Measurements from ENCODE around the gene GPX4. TPM values are rescaled to one million over a fixed set of nuclear protein-coding genes. Genes with fewer than 3 reads are reported as not detected.

The GPX4 gene
- total and polyA plus RNA-seq, 2 of the 13 experiments (the other 11 are each of a cell fraction or from before 2014, with no cell fraction given), result 535 to 613 TPM

- TF ChIP-seq ZBTB39 (CRISPR knock-in tag; IDR thresholded peaks at IDR 0.05) (no peak), ZHX1 (CRISPR knock-in tag; IDR thresholded peaks at IDR 0.05; ENCODE audit: low read depth) (no peak), ZKSCAN1 (IDR thresholded peaks at IDR 0.05; ENCODE audit: low read length) (no peak), ZNF543 (CRISPR knock-in tag; IDR thresholded peaks at IDR 0.05) (no peak), SMARCE1 (IDR thresholded peaks at IDR 0.05; ENCODE audit: borderline replicate concordance) (no peak), GZF1 (CRISPR knock-in tag; IDR thresholded peaks at IDR 0.05) (no peak), ZNF512B (CRISPR knock-in tag; IDR thresholded peaks at IDR 0.05; ENCODE audit: borderline replicate concordance) (no peak), ZNF747 (CRISPR knock-in tag; IDR thresholded peaks at IDR 0.05; ENCODE audit: borderline replicate concordance) (no peak), ELF4 (CRISPR knock-in tag; IDR thresholded peaks at IDR 0.05; ENCODE audit: borderline replicate concordance) (no peak), ZNF549 (CRISPR knock-in tag; IDR thresholded peaks at IDR 0.05) (no peak), ZMYM4 (CRISPR knock-in tag; IDR thresholded peaks at IDR 0.05) (no peak), ZMAT3 (CRISPR knock-in tag; conservative IDR thresholded peaks at IDR 0.05) (0 out of 2 replicates have a peak, but pooled peaks have one; percentile 29), BRCA1 (CRISPR knock-in tag; IDR thresholded peaks at IDR 0.05) (0 out of 2 replicates have a peak, but pooled peaks have one; percentile 29), TCF7L2 (IDR thresholded peaks at IDR 0.05; ENCODE audit: low read depth, low read length) (no peak), ZNF207 (IDR thresholded peaks at IDR 0.05; ENCODE audit: borderline replicate concordance) (no peak), TCF12 (IDR thresholded peaks at IDR 0.05) (no peak), TCF12 (CRISPR knock-in tag; IDR thresholded peaks at IDR 0.05) (no peak), ZNF703 (CRISPR knock-in tag; IDR thresholded peaks at IDR 0.05; ENCODE audit: borderline replicate concordance) (no peak), ZNF800 (CRISPR knock-in tag; IDR thresholded peaks at IDR 0.05) (no peak)
These were observed 9.8 kb upstream of the GPX4 start (continued) for GRCh38 chr19:1093811-1094553.
